ENCODE data around the gene TTC38.

- TF ChIP-seq CTCF (conservative IDR thresholded peaks at IDR 0.05; ENCODE audit: low read depth, low read length) (no peak), EZH2 (IDR thresholded peaks at IDR 0.05; ENCODE audit: low read length, unreplicated experiment) (no peak), EZH2phosphoT487 (IDR thresholded peaks at IDR 0.05; ENCODE audit: borderline replicate concordance, low read length) (no peak)
These were observed 13.3 kb downstream of the TTC38 start for GRCh38 chr22:46280999-46281623.

All from PC-3 (cell line).